AG04450 (cell line): ENCODE results near the gene CCNE1. TPM values are rescaled to one million over a fixed set of nuclear protein-coding genes. Genes with fewer than 3 reads are reported as not detected.
"Not testable (repeated sequence)": the region's sequence is repeated elsewhere in the genome, so short reads cannot be mapped to it uniquely, and the experiment has no call there.

Experiments
- CTCF ChIA-PET: fragments of 300-600, 350-600 bp; formaldehyde crosslinking; extraction: SDS; loops from one replicate; lab custom pipeline; 2022; ENCODE audit warnings: antibody characterized with exemption, inconsistent platforms; lab: Charles Lee
- POLR2A ChIA-PET: fragments of 350-600 bp; formaldehyde crosslinking; extraction: SDS; loops from one replicate; lab custom pipeline; 2021; ENCODE audit warnings: antibody characterized with exemption, inconsistent platforms; lab: Yijun Ruan, JAX
- DNase-seq: peaks from one replicate; pipeline ENCODE4 v3.0.0-alpha.2; 2011; ENCODE audit warnings: low read depth, low spot score
- H3K27ac ChIP-seq: one replicate; pipeline ENCODE4 v1.5.1; 2012; ENCODE audit warnings: low read depth, low read length, control low read depth
- H3K27me3 ChIP-seq: one replicate; pipeline ENCODE4 v1.6.0; 2012; ENCODE audit warnings: low read length; ENCODE audit not compliant: control insufficient read depth, insufficient read depth
- H3K4me3 ChIP-seq: 2 replicates; pipeline ENCODE4 v1.5.1; 2011; ENCODE audit warnings: mild to moderate bottlenecking, low read depth, low read length, control low read depth
- H3K9me3 ChIP-seq: 2 replicates; pipeline ENCODE4 v1.5.1; 2012; ENCODE audit warnings: low read length; ENCODE audit not compliant: control insufficient read depth, insufficient read depth
- polyA plus RNA-seq: library from polyadenylated mRNA; depleted of rRNA; stranded (reverse); fragments of >200 nt; gene quantifications from 2 replicates; pipeline ENCODE4 v1.2.3, GENCODE V29; 2011
- TF ChIP-seq, protein P1 (sequence below): IDR thresholded peaks from 2 replicates; pipeline ENCODE4 v1.5.1; 2011; ENCODE audit warnings: low read depth, low read length, control low read depth, inconsistent platforms

CCNE1 gene
- polyA plus RNA-seq, 1 experiment: 4.8 TPM

DNA sequence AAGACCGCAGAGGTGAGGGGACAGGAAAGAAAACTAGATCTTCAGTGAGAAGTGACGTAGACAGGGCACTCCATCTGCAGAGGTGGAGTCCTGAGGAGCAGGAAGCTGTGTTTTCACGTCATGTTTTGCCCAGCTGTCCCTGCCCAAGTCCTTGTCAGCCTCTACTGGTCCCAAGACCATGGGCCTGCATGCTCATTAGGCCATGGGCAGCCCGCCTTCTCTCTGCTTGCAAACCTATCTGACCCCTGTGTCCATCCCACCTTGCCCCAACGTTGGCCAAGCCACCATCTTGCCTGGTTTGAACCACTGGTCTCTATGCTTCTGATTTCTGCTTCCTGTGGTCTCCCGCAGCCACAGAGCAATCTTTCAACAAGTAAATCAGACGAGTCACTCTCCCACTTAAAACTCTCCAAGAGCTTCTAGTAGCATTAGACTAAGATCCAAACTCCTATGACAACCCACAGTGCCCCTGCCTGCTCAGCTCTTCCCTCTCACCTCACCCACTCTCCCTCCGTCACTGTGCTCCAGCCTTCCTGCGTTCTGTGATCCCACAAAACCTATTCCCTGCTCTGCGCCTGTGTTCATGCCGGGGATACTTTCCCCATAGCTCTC lies 18.6 kb upstream of the CCNE1 start:
- no peak overlapping the region for H3K4me3 ChIP-seq
- CTCF ChIA-PET: interaction anchor here (1.2 kb wide), 1 partner anchor 33 kb away, joined by 5 read pairs; no protein-coding TSS in a partner anchor
- no peaks in the 10 kb centered on the region for H3K27me3 ChIP-seq
- H3K9me3 ChIP-seq: no peaks in the 10 kb centered on the region
- no peak for DNase-seq
- POLR2A ChIA-PET: no interaction called here
- no peak overlapping the region for H3K27ac ChIP-seq
- TF ChIP-seq, protein P1, sequence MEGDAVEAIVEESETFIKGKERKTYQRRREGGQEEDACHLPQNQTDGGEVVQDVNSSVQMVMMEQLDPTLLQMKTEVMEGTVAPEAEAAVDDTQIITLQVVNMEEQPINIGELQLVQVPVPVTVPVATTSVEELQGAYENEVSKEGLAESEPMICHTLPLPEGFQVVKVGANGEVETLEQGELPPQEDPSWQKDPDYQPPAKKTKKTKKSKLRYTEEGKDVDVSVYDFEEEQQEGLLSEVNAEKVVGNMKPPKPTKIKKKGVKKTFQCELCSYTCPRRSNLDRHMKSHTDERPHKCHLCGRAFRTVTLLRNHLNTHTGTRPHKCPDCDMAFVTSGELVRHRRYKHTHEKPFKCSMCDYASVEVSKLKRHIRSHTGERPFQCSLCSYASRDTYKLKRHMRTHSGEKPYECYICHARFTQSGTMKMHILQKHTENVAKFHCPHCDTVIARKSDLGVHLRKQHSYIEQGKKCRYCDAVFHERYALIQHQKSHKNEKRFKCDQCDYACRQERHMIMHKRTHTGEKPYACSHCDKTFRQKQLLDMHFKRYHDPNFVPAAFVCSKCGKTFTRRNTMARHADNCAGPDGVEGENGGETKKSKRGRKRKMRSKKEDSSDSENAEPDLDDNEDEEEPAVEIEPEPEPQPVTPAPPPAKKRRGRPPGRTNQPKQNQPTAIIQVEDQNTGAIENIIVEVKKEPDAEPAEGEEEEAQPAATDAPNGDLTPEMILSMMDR: no peak

DNA sequence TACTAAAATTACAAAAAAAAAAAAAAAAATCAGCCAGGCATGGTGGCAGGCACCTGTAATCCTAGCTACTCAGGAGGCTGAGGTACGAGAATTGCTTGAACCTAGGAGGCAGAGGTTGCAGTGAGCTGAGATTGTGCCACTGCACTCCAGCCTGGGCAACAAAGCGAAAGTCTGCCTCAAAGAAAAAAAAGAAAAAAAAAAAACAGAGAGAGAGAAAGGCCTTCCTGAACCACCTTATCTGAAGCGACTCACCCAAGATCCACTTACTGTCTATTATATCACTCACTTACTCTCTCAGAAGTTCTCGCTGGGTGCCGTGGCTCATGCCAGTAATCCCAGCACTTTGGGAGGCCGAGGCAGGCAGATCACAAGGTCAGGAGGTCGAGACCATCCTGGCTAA lies 17.3 kb upstream of the CCNE1 start:
- H3K4me3 ChIP-seq, H3K27ac ChIP-seq, H3K27me3 ChIP-seq, POLR2A ChIA-PET, H3K9me3 ChIP-seq, DNase-seq: not testable (repeated sequence)
- CTCF ChIA-PET: interaction anchor here (0.6 kb wide), 1 partner anchor 98 kb away, joined by 4 read pairs; no protein-coding TSS in a partner anchor

DNA sequence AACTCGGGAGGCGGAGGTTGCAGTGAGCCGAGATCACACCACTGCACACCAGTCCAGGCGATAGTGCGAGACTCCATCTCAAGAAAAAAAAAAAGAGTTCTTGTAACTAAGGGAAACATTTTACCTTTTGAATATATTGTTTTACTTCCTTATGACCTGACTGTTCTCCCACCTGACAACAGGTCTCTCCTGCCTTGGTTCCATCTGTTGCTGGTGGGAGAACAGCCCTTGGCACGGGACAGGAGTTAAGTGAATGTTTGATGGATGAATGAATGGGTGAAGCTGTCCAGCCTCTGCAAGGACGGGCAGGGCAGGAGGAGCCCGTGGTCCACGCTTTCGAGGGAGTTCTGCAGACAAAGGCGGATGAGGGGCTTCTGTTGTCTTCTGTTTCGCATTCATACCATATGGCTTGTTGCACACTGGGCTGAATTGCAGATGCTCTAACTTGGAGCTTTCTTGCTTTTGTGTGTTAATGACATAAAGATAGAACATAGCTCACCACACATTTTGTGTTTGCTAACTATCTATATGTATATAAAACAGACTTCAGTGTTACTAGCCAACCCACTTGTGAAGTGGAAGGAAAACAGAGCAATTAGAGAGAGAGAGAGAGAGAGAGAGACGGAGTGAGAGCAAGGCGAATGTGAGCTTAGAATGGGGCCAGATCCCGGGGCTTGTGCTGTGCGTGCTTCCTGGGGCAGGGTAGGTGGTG lies 16.2 kb upstream of the CCNE1 start:
- no peak overlapping the region for H3K4me3 ChIP-seq
- POLR2A ChIA-PET: no interaction called here
- H3K9me3 ChIP-seq: no peaks in the 10 kb centered on the region
- CTCF ChIA-PET: interaction anchor here (1.3 kb wide), 1 partner anchor 23 kb away, joined by 5 read pairs; no protein-coding TSS in a partner anchor
- DNase-seq: no peak
- no peak overlapping the region for H3K27ac ChIP-seq
- TF ChIP-seq, protein P1: no peak
- no peaks in the 10 kb centered on the region for H3K27me3 ChIP-seq

DNA sequence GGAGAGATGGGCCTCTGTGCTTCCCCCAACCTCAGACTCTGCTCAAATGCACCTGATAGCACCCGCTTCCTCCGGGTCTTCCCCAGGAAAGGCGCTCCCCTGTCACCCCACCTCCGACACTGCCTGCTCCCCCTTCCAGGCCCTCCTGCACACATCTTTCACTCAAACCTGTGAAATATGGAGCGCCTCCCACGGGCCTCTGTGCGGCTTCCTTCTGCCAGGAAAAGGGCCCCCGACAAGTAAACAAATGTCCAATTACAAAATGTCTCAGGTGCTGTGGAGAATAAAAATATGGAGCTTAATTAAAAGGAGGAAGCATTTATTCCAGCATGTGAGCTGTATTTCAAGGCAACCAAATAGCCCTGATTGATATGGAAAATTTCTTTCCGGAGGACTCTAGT lies 15.6 kb upstream of the CCNE1 start:
- TF ChIP-seq, protein P1: no peak
- H3K9me3 ChIP-seq: no peaks in the 10 kb centered on the region
- no peak overlapping the region for H3K27ac ChIP-seq
- no peaks in the 10 kb centered on the region for H3K27me3 ChIP-seq
- H3K4me3 ChIP-seq: no peak overlapping the region
- CTCF ChIA-PET: interaction anchor here (1.3 kb wide), 1 partner anchor 23 kb away, joined by 5 read pairs; no protein-coding TSS in a partner anchor
- POLR2A ChIA-PET: no interaction called here
- DNase-seq: no peak

DNA sequence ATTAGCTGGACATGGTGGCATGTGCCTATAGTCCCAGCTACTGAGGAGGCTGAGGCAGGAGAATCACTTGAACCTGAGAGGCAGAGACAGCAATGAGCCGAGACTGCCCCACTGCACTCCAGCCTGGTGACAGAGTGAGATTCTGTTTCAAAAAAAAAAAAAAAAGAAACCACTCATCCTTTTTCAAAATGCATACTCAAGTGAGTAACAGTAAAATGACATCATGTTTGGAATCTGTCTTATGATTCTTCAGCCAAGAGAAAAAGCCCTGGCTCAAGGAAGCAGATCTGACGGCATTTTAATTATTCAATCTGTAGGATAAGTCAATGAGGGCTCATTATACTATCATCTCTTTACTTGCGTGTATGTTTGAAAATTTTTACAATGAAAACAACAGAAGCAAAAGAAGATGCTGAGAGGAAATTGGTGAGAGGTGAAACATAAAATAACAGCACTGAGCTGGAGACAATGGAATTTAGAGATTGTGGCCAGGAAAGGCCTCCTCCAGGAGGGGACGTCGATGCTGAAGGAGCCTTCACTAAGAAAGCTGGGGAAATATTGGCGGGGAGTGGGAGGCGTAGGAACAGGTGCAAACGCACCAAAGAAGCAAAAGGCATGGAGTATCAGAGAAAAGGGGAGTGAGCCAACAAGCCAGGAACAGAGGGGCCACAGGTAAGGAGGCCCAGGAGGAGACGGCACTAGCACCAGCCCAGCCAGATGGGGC lies 12.9 kb upstream of the CCNE1 start:
- no peak overlapping the region for H3K27ac ChIP-seq
- no peaks in the 10 kb centered on the region for H3K27me3 ChIP-seq
- CTCF ChIA-PET: no interaction called here
- no peaks in the 10 kb centered on the region for H3K9me3 ChIP-seq
- H3K4me3 ChIP-seq: no peak overlapping the region
- TF ChIP-seq, protein P1: no peak
- POLR2A ChIA-PET: no interaction called here
- DNase-seq: no peak
